ENCODE measurements around the gene TMEM184A.

GRCh38 chr7:1560620-1561031, 4.6 kb upstream of the TMEM184A start:
- TF ChIP-seq POLR2A (IDR thresholded peaks at IDR 0.05; ENCODE audit: low read length) (no peak), GATA1 (IDR thresholded peaks at IDR 0.05; ENCODE audit: low read depth, low read length) (no peak)

All from erythroblast (primary cell).